ENCODE results near the gene PLET1. TPM values are rescaled to one million over a fixed set of nuclear protein-coding genes. Genes with fewer than 3 reads are reported as not detected.

PLET1 gene
- total and polyA plus RNA-seq, 2 of the 8 experiments (the other 6 are each of a cell fraction or from before 2014, with no cell fraction given), result not detected

- Histone ChIP-seq H2BK20ac (ENCODE audit: low read length) (no peak overlapping the region), H3K4me1 (replicated peaks in 1 of 4; ENCODE audit: control insufficient read depth in 3 of 4, insufficient read depth in 4 of 4, low read length in 3 of 4) (peaks cover 4 to 11% (median 7%) of the 10 kb centered on the region in 4 experiments; a peak in 6 of 7 replicates), H3K4me3 (ENCODE audit: extremely low read depth in 1 of 4, insufficient read depth in 2 of 4, low read depth in 3 of 4, low read length in 4 of 4) (no peak overlapping the region), H4K91ac (replicated peaks; ENCODE audit: insufficient read length, low read length) (no peak overlapping the region), H3K36me3 (ENCODE audit: control insufficient read depth in 2 of 4, insufficient read depth in 4 of 4, low read length in 3 of 4) (no peaks in the 10 kb centered on the region), H3K14ac (ENCODE audit: insufficient read length) (no peak overlapping the region), H2BK120ac (replicated peaks; ENCODE audit: low read depth, low read length) (no peak overlapping the region), H3K27ac (ENCODE audit: low read depth, low read length) (no peak overlapping the region), H3K23me2 (ENCODE audit: low read depth, low read length) (no peaks in the 10 kb centered on the region), H4K20me1 (replicated peaks in 1 of 2; ENCODE audit: control insufficient read depth in 1 of 2, insufficient read depth in 2 of 2, low read length in 2 of 2) (no peaks in the 10 kb centered on the region), H2AK5ac (ENCODE audit: low read depth, low read length) (no peak overlapping the region), H2BK5ac (ENCODE audit: low read depth, low read length) (no peak overlapping the region), H3K23ac (ENCODE audit: insufficient read length) (no peak overlapping the region), H3K9ac (replicated peaks in 1 of 4; ENCODE audit: extremely low read depth in 1 of 4, low read depth in 3 of 4, low read length in 3 of 4) (no peak overlapping the region), H3K79me1 (ENCODE audit: low read depth, low read length) (no peaks in the 10 kb centered on the region), H3K79me2 (ENCODE audit: control insufficient read depth in 1 of 2, insufficient read depth in 2 of 2, low read length in 2 of 2) (no peaks in the 10 kb centered on the region), H3K18ac (ENCODE audit: extremely low read depth, low read length) (no peak overlapping the region), H4K5ac (ENCODE audit: insufficient read length, low read depth, low read length) (no peak overlapping the region), H3K4ac (replicated peaks; ENCODE audit: insufficient read length, low read depth, low read length) (no peak overlapping the region), H4K8ac (ENCODE audit: extremely low read depth, insufficient read depth, low read length) (no peak overlapping the region), H3K9me3 (ENCODE audit: insufficient read depth in 2 of 2, low read depth in 1 of 2, low read length in 1 of 2) (no peaks in the 10 kb centered on the region), H3K4me2 (ENCODE audit: insufficient read depth in 1 of 2, low read depth in 2 of 2, low read length in 2 of 2) (no peak overlapping the region), H2BK12ac (ENCODE audit: low read depth, low read length) (no peak overlapping the region), H3K27me3 (replicated peaks in 1 of 4; ENCODE audit: control insufficient read depth in 3 of 4, extremely low read depth in 1 of 4, insufficient read depth in 3 of 4, low read length in 3 of 4) (no peaks in the 10 kb centered on the region), H2AFZ (ENCODE audit: low read length) (no peak overlapping the region), H2BK15ac (ENCODE audit: low read length) (no peak overlapping the region), H3K56ac (replicated peaks; ENCODE audit: insufficient read length, low read depth, low read length) (no peak overlapping the region)
- DNase-seq (ENCODE audit: low read depth in 1 of 2, low spot score in 2 of 2) (no peak), FAIRE-seq (no peak)
- no peak for TF ChIP-seq MAFK (IDR thresholded peaks at IDR 0.05; ENCODE audit: low read depth, low read length)
- TF ChIP-seq RNF2 (IDR thresholded peaks at IDR 0.05; ENCODE audit: borderline replicate concordance, low read depth, low read length, missing control alignments, poor library complexity, severe bottlenecking), result no peak
- TF ChIP-seq POLR2A (IDR thresholded peaks at IDR 0.05; ENCODE audit: control extremely low read depth in 1 of 2, low read depth in 2 of 2, low read length in 2 of 2), result no peak
- TF ChIP-seq CHD1 (IDR thresholded peaks at IDR 0.05; ENCODE audit: low read depth, low read length), result no peak
- TF ChIP-seq SAP30 (IDR thresholded peaks at IDR 0.05; ENCODE audit: insufficient read depth, insufficient replicate concordance, low read length), result no peak
- no peak for TF ChIP-seq RXRA (IDR thresholded peaks at IDR 0.05; ENCODE audit: insufficient read depth, low read depth, low read length)
- POLR2A ChIA-PET (ENCODE audit: partially characterized antibody), result no interaction called here
- 80% methylated on average over 4 of the region's 4 CpGs; no CpG with 5 or more reads in 1 of the 2 experiments for WGBS, 2 experiments (ENCODE audit: extremely low coverage in 1 of 2, insufficient coverage in 1 of 2, insufficient read length in 1 of 2, insufficient replicate concordance in 2 of 2, low coverage in 1 of 2, low lambda C conversion rate in 2 of 2, missing lambda C conversion rate in 1 of 2)
- CTCF ChIA-PET (ENCODE audit: partially characterized antibody), result interaction anchor here (1.5 kb wide), 1 partner anchor 10 kb away, joined by 4 read pairs; no protein-coding TSS in a partner anchor
Measured at GRCh38 chr11:112296044-112296443, 35.4 kb upstream of the PLET1 start.
